ENCODE data around the gene EAPP.
"Not testable (repeated sequence)": the region's sequence is repeated elsewhere in the genome, so short reads cannot be mapped to it uniquely, and the experiment has no call there.

Gene EAPP

DNA sequence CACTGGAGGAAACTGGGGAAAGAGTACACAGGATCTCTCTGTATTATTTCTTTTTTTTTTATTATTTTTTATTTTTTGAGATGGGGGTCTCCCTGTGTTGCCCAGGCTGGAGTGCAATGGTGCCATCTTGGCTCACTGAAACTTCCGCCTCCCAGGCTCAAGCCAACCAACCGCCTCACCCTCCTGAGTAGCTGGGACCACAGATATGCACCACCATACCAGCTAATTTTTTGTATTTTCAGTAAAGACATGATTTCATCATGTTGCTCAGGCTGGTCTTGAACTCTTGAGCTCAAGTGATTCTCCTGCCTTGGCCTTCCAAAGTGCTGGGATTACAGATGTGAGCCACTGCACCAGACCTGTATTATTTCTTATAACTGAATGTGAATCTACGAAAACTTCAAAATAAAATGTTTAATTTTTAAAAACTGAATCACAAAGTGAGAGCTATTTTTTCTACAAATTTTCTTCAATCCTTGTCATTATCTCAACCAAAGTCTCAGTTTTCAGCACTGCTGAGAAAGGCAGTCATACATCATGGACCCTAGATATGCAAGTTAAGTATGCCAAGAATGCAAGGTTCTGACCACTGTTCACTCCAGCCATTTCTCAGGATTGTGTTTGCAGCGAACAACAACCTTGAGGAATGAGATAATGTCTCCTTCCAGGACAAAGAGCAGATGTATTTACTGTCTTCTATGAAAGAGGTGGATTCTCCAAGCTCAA lies 2.4 kb downstream of the EAPP start:
- TF ChIP-seq TAF1 (IDR thresholded peaks at IDR 0.05; ENCODE audit: low read depth, low read length) (no peak), POLR2A (IDR thresholded peaks at IDR 0.05; ENCODE audit: low read depth, low read length) (no peak)
- DNase-seq (ENCODE audit: insufficient read length, low spot score) = no peak
- FAIRE-seq = no peak

- no peak for TF ChIP-seq POU2F2 (IDR thresholded peaks at IDR 0.05; ENCODE audit: low read depth, low read length)
- no peak for TF ChIP-seq SPI1 (IDR thresholded peaks at IDR 0.05; ENCODE audit: low read depth, low read length)
- no peak for TF ChIP-seq POLR2AphosphoS5 (IDR thresholded peaks at IDR 0.05; ENCODE audit: low read depth, low read length)
- no peak for TF ChIP-seq PAX5 (IDR thresholded peaks at IDR 0.05; ENCODE audit: insufficient read depth, low read length, severe bottlenecking)
- FAIRE-seq (no peak), DNase-seq (ENCODE audit: insufficient read length, low spot score) (no peak)
These were observed 11.9 kb downstream of the EAPP start for GRCh38 chr14:34527591-34527990.

DNA sequence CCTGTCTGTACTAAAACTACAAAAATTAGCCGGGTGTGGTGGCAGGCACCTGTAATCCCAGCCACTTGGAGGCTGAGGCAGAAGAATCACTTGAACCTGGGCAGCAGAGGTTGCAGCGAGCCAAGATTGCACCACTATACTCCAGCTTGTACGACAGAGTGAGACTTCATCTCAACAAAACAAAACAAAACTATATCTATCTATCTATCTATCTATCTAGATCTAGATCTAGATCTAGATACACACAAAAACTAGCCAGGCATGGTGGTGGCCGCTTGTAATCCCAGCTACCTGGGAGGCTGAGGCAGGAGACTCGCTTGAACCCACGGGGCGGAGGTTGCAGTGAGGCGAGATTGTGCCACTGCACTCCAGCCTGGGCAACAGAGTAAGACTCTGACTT lies 15.3 kb downstream of the EAPP start:
- not testable (repeated sequence) for FAIRE-seq; DNase-seq (ENCODE audit: insufficient read length, low spot score)

DNA sequence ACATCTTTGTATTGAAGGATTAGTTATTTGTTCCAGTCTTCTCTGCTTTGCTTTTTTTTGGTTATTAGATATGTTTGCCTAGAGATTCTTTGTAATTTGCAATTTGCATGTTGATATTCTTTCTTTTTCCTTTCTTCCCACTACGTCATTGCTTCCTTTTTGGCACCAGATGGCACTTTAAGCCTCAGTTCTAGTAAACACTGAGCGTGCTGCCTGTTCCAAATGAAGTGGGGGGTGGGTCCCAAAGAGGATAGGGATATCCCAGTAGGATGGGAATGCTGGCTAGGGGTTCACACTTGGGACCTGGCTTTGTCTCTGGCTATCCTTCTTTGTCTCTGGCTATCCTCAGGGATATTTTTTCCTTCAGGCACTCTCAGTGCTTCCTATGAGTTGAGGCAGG lies 17.0 kb downstream of the EAPP start:
- TF ChIP-seq POLR2A (IDR thresholded peaks at IDR 0.05; ENCODE audit: low read depth, low read length) = no peak
- TF ChIP-seq POLR2AphosphoS5 (IDR thresholded peaks at IDR 0.05; ENCODE audit: low read depth, low read length) = no peak
- TF ChIP-seq SPI1 (IDR thresholded peaks at IDR 0.05; ENCODE audit: low read depth, low read length) = no peak
- FAIRE-seq = no peak
- no peak for DNase-seq (ENCODE audit: insufficient read length, low spot score)

DNA sequence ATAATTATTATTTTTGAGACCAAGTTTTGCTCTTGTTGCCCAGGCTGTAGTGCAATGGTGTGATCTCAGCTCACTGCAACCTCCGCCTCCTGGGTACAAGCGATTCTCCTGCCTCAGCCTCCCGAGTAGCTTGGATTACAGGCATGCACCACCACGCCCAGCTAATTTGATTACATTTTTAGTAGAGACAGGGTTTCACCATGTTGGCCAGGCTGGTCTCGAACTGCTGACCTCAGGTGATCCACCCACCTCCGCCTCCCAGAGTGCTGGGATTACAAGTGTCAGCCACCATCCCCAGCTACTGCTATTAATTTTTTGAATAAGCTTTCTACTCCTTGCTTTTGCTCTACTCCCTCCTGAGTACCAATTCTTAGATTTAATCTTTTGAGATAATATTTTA lies 18.4 kb downstream of the EAPP start:
- not testable (repeated sequence) for FAIRE-seq; DNase-seq (ENCODE audit: insufficient read length, low spot score)

GRCh38 chr14:34520304-34520970 lies 19.1 kb downstream of the EAPP start:
- not testable (repeated sequence) for FAIRE-seq; DNase-seq (ENCODE audit: insufficient read length, low spot score)

GRCh38 chr14:34507884-34508283 lies 31.6 kb downstream of the EAPP start:
- FAIRE-seq (no peak), DNase-seq (ENCODE audit: insufficient read length, low spot score) (no peak)
- TF ChIP-seq POLR2AphosphoS5 (IDR thresholded peaks at IDR 0.05; ENCODE audit: low read depth, low read length) (no peak), SPI1 (IDR thresholded peaks at IDR 0.05; ENCODE audit: low read depth, low read length) (no peak), TAF1 (IDR thresholded peaks at IDR 0.05; ENCODE audit: low read depth, low read length) (no peak), POU2F2 (IDR thresholded peaks at IDR 0.05; ENCODE audit: low read depth, low read length) (no peak), PAX5 (IDR thresholded peaks at IDR 0.05; ENCODE audit: insufficient read depth, low read length, severe bottlenecking) (no peak), POLR2A (IDR thresholded peaks at IDR 0.05; ENCODE audit: low read depth, low read length) (no peak)

DNA sequence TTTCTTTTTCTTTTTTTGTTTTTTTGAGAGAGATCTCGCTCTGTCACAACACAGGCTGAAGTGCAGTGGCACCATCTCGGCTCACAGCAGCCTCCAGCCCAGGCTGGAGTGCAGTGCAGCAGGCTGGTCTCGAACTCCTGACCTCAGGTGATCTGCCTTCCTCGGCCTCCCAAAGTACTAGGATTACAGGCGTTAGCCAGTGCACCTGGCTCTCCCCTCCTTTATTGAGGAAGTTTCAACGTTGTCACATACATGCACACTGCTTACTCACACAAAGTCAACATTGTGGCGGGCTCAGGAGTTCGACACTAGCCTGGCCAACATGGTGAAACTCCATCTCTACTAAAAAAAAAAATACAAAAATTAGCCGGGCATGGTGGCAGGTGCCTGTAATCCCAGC lies 32.0 kb downstream of the EAPP start:
- FAIRE-seq (no peak), DNase-seq (ENCODE audit: insufficient read length, low spot score) (no peak)
- TF ChIP-seq POLR2A (IDR thresholded peaks at IDR 0.05; ENCODE audit: low read depth, low read length) (no peak), PAX5 (IDR thresholded peaks at IDR 0.05; ENCODE audit: insufficient read depth, low read length, severe bottlenecking) (no peak), POLR2AphosphoS5 (IDR thresholded peaks at IDR 0.05; ENCODE audit: low read depth, low read length) (no peak), SPI1 (IDR thresholded peaks at IDR 0.05; ENCODE audit: low read depth, low read length) (no peak), TAF1 (IDR thresholded peaks at IDR 0.05; ENCODE audit: low read depth, low read length) (no peak), POU2F2 (IDR thresholded peaks at IDR 0.05; ENCODE audit: low read depth, low read length) (no peak)

DNA sequence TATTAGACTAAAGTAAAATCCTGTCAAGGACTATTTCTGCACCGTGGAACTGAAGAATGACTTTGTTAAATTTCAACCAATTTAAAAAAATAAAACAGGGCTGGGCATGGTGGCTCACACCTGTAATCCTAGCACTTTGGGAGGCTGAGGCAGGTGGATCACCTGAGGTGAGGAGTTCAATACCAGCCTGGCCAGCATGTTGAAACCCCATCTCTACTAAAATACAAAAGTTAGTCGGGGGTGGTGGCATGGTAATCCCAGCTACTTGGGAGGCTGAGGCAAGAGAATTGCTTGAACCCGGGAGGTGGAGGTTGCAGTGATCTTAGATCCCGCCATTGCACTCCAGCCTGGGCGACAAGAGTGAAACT lies 34.4 kb downstream of the EAPP start:
- FAIRE-seq; DNase-seq (ENCODE audit: insufficient read length, low spot score): not testable (repeated sequence)

DNA sequence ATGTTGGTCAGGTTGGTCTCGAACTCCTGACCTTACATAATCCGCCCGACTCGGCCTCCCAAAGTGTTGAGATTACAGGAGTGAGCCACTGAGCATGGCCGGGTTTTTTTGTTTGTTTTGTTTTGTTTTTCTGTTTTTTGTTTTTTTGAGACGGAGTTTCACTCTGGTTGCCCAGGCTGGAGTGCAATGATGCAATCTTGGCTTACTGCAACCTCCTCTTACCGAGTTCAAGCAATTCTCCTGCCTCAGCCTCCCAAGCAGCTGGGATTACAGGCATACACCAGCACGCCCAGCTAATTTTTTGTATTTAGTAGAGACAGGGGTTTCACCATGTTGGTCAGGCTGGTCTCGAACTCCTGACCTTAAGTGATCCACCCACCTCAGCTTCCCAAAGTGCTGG lies 35.5 kb downstream of the EAPP start:
- not testable (repeated sequence) for FAIRE-seq; DNase-seq (ENCODE audit: insufficient read length, low spot score)

DNA sequence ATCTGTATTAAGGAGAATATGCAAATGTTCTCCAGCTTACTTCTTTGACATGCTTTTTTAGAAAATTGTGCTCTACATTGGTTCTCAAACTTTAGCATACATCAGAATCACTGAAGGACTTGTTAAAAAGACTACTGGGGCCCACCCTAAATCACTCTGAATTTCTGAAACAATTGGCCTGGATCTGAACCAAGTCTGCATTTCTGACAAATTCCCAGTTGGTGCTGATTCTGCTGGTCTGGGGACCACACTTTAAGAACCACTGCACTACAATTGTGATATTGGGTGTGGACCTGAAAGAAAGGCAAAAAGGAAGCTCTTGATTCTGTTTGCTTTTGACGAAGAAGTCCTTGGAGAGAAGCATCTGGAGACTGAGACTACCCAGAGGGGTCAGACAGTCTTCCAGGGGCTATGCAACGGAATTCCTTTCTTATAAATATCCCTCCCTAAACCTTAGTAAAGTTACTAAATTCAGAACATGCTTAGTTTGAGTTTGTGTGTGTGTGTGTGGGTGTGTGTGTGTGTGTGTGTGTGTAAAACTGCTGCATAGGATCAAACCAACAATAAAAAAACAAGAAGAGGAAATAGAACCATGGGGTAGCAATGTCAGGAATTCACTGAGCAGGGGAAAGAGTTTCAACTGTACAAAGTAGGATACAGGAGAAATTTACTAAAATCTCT lies 36.8 kb downstream of the EAPP start:
- FAIRE-seq = no peak
- no peak for TF ChIP-seq POLR2AphosphoS5 (IDR thresholded peaks at IDR 0.05; ENCODE audit: low read depth, low read length)
- no peak for TF ChIP-seq POLR2A (IDR thresholded peaks at IDR 0.05; ENCODE audit: low read depth, low read length)
- no peak for TF ChIP-seq TAF1 (IDR thresholded peaks at IDR 0.05; ENCODE audit: low read depth, low read length)
- TF ChIP-seq POU2F2 (IDR thresholded peaks at IDR 0.05; ENCODE audit: low read depth, low read length) = no peak
- TF ChIP-seq SPI1 (IDR thresholded peaks at IDR 0.05; ENCODE audit: low read depth, low read length) = no peak
- TF ChIP-seq PAX5 (IDR thresholded peaks at IDR 0.05; ENCODE audit: insufficient read depth, low read length, severe bottlenecking) = no peak
- no peak for DNase-seq (ENCODE audit: insufficient read length, low spot score)
